ENCODE measurements around the gene COPS8. TPM values are rescaled to one million over a fixed set of nuclear protein-coding genes. Genes with fewer than 3 reads are reported as not detected.

The COPS8 gene
- total and polyA plus RNA-seq, 2 donors (not counting 1 experiment from before 2014, with no cell fraction given) = 82.1 to 97.3 TPM

GRCh38 chr2:237128845-237129592 is 43.3 kb downstream of the COPS8 start:
- DNase-seq (ENCODE audit: low read depth in 2 of 2) = no peak
- H4K20me1 ChIP-seq (ENCODE audit: control insufficient read depth, extremely low read depth, insufficient read depth, low read length) = no peaks in the 10 kb centered on the region
- H3K9me3 ChIP-seq (ENCODE audit: control insufficient read depth, insufficient read depth, low read depth, low read length) = no peaks in the 10 kb centered on the region
- TF ChIP-seq CTCF (conservative IDR thresholded peaks at IDR 0.05 in 1 of 2, IDR thresholded peaks at IDR 0.05 in 1 of 2; ENCODE audit: low read depth in 1 of 2, low read length in 2 of 2) (no peak), EZH2 (IDR thresholded peaks at IDR 0.05; ENCODE audit: low read length, missing control alignments) (no peak)
- peak overlapping the region; percentile 90 for H3K27ac ChIP-seq (ENCODE audit: insufficient read depth, low read length)
- peak overlapping the region in 1 of 4 experiments; percentile 7 for H3K4me3 ChIP-seq (replicated peaks in 1 of 4; ENCODE audit: control extremely low read depth in 1 of 4, insufficient read depth in 1 of 4, low read depth in 3 of 4, low read length in 4 of 4)
- H3K79me2 ChIP-seq (ENCODE audit: control insufficient read depth, insufficient read depth, low read length) = no peaks in the 10 kb centered on the region
- H3K9ac ChIP-seq (ENCODE audit: insufficient read depth, low read length) = no peak overlapping the region
- H3K4me1 ChIP-seq (ENCODE audit: control insufficient read depth, extremely low read depth, insufficient read depth, low read length) = peaks cover 17% of the 10 kb centered on the region
- no peak overlapping the region for H2AFZ ChIP-seq (ENCODE audit: low read length)
- H3K36me3 ChIP-seq (ENCODE audit: control insufficient read depth, insufficient read depth, low read length) = no peaks in the 10 kb centered on the region
- peak overlapping the region; percentile 48 for H3K4me2 ChIP-seq (ENCODE audit: extremely low read depth, insufficient read depth, low read length)
- H3K27me3 ChIP-seq (ENCODE audit: control insufficient read depth, insufficient read depth, low read length) = no peaks in the 10 kb centered on the region

GRCh38 chr2:237129625-237130263 is 44.1 kb downstream of the COPS8 start:
- no peaks in the 10 kb centered on the region for H3K36me3 ChIP-seq (ENCODE audit: control insufficient read depth, insufficient read depth, low read length)
- DNase-seq (ENCODE audit: low read depth in 2 of 2) = no peak
- H3K9me3 ChIP-seq (ENCODE audit: control insufficient read depth, insufficient read depth, low read depth, low read length) = no peaks in the 10 kb centered on the region
- no peak overlapping the region for H3K4me3 ChIP-seq (replicated peaks in 1 of 4; ENCODE audit: control extremely low read depth in 1 of 4, insufficient read depth in 1 of 4, low read depth in 3 of 4, low read length in 4 of 4)
- TF ChIP-seq EZH2 (IDR thresholded peaks at IDR 0.05; ENCODE audit: low read length, missing control alignments) (no peak), CTCF (conservative IDR thresholded peaks at IDR 0.05 in 1 of 2, IDR thresholded peaks at IDR 0.05 in 1 of 2; ENCODE audit: low read depth in 1 of 2, low read length in 2 of 2) (no peak)
- no peak overlapping the region for H2AFZ ChIP-seq (ENCODE audit: low read length)
- H3K9ac ChIP-seq (ENCODE audit: insufficient read depth, low read length) = no peak overlapping the region
- no peaks in the 10 kb centered on the region for H3K79me2 ChIP-seq (ENCODE audit: control insufficient read depth, insufficient read depth, low read length)
- no peaks in the 10 kb centered on the region for H3K27me3 ChIP-seq (ENCODE audit: control insufficient read depth, insufficient read depth, low read length)
- no peaks in the 10 kb centered on the region for H4K20me1 ChIP-seq (ENCODE audit: control insufficient read depth, extremely low read depth, insufficient read depth, low read length)
- H3K27ac ChIP-seq (ENCODE audit: insufficient read depth, low read length) = no peak overlapping the region
- peaks cover 17% of the 10 kb centered on the region for H3K4me1 ChIP-seq (ENCODE audit: control insufficient read depth, extremely low read depth, insufficient read depth, low read length)
- no peak overlapping the region for H3K4me2 ChIP-seq (ENCODE audit: extremely low read depth, insufficient read depth, low read length)

GRCh38 chr2:237130562-237131421 is 45.1 kb downstream of the COPS8 start:
- Histone ChIP-seq H3K4me2 (ENCODE audit: extremely low read depth, insufficient read depth, low read length) (no peak overlapping the region), H4K20me1 (ENCODE audit: control insufficient read depth, extremely low read depth, insufficient read depth, low read length) (no peaks in the 10 kb centered on the region), H3K9ac (ENCODE audit: insufficient read depth, low read length) (no peak overlapping the region), H3K27ac (ENCODE audit: insufficient read depth, low read length) (no peak overlapping the region), H3K27me3 (ENCODE audit: control insufficient read depth, insufficient read depth, low read length) (no peaks in the 10 kb centered on the region), H2AFZ (ENCODE audit: low read length) (no peak overlapping the region), H3K36me3 (ENCODE audit: control insufficient read depth, insufficient read depth, low read length) (no peaks in the 10 kb centered on the region), H3K4me3 (replicated peaks in 1 of 4; ENCODE audit: control extremely low read depth in 1 of 4, insufficient read depth in 1 of 4, low read depth in 3 of 4, low read length in 4 of 4) (no peak overlapping the region), H3K9me3 (ENCODE audit: control insufficient read depth, insufficient read depth, low read depth, low read length) (no peaks in the 10 kb centered on the region), H3K4me1 (ENCODE audit: control insufficient read depth, extremely low read depth, insufficient read depth, low read length) (peaks cover 17% of the 10 kb centered on the region), H3K79me2 (ENCODE audit: control insufficient read depth, insufficient read depth, low read length) (no peaks in the 10 kb centered on the region)
- TF ChIP-seq CTCF (conservative IDR thresholded peaks at IDR 0.05 in 1 of 2, IDR thresholded peaks at IDR 0.05 in 1 of 2; ENCODE audit: low read depth in 1 of 2, low read length in 2 of 2) (no peak), EZH2 (IDR thresholded peaks at IDR 0.05; ENCODE audit: low read length, missing control alignments) (no peak)
- DNase-seq (ENCODE audit: low read depth in 2 of 2) = no peak
